Stimulated activated CD8-positive, alpha-beta memory T cell treated with anti-CD3 and anti-CD28 coated beads, Interleukin-2, amount 100 ng/mL, for 48 hours (primary cell): Measurements from ENCODE around the gene NUP133.
A peak's percentile ranks its signal among the peaks of the same experiment; 100 is the strongest.
"Not testable (repeated sequence)": the region's sequence is repeated elsewhere in the genome, so short reads cannot be mapped to it uniquely, and the experiment has no call there.

Source experiments
- DNase-seq, 2 donors: peaks; one replicate each; pipeline ENCODE4 v3.0.0-alpha.2; 2020; ENCODE audit warnings: low read depth in 2 of 2

The NUP133 gene

DNA sequence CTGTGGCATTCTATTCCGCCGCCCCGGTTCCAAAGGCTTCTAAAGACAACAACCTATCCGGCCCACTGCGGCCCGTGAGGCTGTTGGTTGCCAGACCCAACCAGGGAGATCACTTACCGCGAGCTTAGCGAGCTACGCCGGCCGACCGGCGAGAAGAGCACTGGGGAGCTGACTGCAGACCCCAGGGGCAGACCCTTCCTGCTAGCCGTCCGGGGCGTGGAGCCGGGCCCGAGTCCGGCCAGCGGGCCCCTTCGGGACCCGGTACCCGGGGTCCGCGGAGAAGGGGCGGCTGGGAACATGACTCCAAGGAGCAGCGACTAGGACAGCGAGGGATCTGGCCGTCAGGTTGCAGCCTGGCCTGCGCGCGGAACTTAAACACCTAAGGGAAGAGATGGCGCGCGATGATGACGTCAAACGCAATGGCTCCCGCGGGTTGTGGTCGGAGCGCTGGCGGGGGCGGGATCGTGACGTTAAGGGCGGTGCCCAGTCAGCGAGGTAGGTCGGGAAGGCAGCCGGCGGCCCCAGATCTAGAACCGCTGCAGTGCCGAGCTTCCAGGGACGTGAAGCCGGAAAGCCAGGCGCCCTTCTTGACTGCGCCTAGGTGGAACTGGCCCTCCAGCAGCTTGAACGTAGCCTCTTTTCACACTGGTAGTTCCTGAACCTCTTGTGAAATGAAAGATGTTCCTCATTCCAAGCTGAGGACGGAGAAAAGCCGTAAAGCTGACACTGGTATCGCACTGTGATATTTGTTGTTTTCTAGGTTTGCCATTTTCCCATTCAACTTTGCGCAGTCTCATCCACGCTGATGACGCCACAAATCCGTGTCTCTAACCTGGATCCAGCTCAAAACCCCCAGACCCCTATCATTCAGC lies at the start of gene NUP133:
TSS of gene NUP133 (minus strand) at position 391 of the 872 bp plus-strand sequence. CDS start at position 299, 92 bp downstream.
- peak; percentile 97 to 99 for DNase-seq

DNA sequence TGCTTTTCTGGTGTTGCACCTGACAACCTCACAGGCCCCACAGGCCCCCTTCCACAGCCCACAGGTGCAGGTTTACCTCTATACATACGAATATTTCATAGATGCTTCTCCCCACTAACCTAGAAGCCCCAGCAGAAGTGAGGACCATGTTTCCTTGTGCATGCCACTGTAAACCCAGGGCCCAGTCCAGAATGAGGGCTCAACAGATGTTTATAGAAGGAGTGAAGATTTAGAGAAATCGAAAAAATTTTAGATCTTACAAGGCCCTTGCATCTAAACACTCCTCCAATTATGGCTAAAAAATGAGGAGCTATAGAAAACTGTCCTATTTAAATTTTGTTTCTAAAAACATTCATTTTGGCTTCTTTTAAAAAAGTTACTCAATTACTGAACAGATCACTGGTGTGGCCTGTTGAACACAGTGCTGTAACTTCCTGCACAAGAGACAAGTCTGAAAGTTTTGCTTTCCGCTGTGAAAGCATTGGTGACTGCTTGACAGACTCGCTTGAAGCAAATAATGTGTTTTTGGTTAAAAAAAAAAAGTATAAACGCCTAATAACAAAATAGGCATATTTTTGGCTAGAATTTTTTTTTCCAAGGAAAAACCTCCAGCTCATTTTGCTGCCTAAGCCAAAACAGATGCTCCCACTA lies 49.2 kb upstream of the NUP133 start:
- no peak for DNase-seq

DNA sequence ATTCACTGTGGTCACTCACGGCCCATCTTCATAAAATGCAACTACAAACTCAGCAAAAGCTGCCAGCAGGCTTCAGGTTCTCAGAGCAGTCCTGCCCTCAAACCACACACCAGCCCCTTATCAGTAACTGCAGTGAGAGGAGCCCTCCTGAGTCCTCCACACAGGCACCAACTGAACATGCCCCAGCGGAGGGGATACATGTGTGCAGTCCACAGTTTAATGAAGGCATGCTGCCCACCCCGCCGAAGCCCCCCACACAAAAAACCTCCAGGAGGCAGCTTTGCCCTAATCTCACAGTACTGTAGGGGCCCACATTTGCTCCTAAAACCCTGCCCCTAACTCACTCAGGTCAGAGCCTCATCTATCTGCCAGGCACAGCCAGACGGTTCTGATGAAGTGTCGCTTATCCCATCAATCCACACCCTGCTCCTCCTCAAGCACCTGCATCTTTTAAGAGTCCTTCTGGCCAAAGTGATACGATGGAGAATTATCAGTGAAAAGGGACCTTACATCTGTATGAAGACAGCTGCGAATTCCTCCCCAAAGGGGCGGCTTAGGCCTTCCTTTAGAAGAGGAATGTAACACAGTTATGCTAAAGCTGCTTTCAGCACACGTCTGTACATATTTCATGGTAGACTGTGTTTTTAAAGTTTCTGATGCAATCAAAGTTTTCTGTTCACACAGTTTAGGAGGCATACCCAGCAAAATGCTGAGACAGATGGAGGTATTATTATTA lies 46.9 kb upstream of the NUP133 start:
- no peak for DNase-seq

DNA sequence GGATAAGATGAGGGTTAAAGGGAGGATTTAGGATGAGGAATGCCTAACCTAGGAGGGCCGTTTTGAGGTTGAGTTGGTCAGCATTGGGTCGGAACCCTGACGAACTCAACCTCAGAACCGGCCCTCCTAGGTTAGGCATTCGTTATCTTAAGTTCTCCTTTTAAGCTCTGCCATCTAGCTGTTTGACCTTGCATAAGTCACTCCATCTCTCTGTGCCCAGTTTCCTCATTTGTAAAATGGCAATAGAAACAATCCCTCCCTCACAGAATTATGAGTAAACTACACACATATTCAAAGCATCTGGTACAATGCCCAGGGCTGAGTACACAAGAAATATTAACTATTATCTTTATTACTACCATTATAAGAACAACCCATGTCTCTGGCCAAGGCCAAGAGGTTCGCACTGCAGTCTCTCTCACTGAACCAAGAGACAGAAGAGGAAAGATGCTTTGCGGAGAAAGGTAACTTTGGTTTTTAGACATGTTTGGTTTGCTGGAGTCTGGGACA lies 45.5 kb upstream of the NUP133 start:
- DNase-seq = no peak

DNA sequence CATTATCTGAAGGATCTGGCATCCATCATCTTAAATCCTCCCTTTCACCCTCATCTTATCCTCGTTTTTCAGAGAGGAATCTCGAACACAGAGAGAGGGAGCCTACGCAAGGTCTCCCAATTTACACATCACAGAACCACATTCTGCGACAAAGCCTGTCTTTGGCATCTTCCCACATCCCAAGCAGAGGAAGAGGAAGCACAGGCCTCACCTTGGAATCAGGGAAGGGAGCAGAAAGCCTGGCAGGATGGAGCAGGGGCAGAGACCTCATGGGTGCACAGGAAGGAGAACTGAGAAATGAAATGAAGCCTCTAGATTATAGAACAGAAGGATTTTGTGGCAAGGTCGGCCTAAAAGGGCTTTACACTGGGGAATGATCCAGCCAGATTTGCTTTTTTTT lies 44.6 kb upstream of the NUP133 start:
- no peak for DNase-seq

DNA sequence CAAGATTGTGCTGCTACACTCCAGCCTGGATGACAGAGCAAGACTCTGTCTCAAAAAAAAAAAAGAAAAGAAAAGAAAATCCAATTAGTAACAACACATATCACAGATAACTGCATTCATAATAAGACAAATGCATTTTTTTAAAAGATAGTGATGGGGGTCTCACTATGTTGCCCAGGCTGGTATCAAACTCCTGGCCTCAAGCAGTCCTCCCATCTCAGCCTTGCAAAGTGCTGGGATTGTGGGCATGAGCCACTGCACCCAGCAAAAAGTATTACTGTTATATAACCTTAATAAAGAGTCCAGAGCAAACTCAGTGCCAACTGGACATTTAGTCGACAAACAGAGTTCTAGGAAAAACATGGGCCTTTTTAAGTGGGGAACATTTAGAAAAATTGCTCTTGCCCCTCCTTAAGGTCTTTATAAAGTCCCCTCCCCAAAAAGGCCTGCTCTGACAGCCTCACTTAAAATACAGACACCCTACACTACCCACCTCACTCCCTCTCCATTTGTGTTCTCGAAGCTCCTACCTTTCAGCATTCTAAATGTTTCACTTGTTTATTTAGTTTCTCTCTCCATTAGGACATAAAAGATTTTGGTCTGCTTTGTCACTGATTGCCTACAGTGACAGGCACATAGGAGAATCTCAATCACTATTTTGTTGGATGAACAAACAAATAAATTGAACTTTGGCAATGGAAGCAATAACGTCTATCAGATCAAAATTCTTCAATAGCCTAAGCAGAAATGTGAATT lies 42.8 kb upstream of the NUP133 start:
- DNase-seq = no peak

DNA sequence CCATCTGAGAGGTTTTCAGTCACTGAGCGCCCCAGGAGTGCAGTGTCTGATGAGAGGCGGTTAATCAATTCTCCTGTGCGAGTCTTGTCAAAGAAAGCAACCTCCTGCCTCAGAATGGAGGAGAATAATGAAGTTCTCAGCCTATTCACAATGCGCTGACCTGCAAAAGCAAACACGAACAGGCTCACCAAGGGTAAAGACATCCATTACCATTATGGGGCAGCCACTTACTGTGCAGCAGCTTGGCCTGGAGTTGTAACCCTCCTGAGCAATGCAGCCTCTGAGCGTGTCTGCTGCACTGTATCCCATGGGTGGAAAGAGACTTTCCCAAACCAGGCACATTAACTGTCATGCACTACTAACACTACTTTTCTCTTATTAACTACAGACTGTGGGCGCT lies 39.4 kb upstream of the NUP133 start:
- no peak for DNase-seq

DNA sequence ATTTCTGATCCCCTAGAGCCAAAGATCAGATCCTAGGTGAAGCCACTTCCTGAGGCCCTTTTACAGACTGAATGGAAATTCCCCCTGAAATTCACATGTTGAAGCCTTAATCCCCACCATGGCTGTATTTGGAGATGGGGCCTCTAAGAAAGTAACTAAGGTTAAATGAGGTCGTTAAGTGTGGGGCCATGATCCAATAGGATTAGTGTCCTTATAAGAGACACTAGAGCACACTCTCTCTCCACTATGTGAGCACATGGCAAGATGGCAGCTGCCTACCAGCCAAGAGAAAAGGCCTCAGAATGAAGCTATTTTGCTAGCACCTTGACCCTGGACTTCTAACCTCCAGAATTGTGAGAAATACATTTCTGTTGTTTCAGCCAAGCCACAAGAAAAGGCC lies 36.4 kb upstream of the NUP133 start:
- DNase-seq = no peak

DNA sequence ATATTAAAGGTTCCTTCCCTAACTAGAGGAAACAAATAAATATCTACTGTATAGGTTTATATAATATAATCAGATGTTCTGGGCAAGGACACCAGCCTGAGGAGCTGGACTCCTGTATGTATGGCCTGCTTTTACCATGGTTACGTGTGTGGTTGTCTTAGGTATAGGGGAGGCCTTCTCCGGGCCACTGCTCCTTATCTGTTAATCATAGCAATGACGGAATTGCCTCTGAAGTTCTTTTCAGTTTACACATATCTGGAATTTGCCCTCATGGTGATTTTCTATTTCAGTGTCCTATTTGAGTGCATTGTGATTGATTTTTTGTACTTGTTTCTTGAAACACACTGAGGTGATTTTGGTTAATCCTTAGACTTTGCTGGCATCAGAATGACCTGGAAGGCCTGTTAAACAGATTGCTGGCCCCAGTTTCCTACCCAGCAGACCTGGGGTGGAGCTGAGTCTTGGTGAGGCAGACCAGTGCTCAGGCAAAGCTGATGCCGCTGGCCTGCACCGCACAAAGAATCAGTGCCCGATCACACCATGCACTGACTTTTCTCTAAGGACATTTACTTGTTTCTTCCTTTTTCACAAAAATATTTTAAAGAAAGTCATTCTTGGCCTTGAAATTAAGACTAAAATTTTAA lies 31.8 kb upstream of the NUP133 start:
- no peak for DNase-seq

DNA sequence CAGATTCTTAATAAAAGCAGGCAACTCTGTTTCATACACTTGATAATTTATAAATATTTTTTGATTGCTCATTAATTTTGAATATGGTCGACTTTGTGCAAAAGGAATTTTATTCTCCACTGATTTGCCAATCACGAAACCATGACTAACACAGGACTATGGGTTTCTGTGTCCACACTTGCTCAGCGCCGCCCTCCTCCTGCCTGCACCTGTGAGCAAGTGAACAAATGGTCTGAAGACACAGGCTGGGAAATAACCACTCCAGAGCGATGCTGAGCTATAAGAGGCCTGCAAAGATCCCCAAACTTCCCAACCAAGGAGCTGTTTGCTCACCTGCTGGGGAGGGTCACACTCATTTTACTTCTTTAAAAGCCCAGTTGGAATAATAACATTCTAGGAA lies 30.8 kb upstream of the NUP133 start:
- DNase-seq = no peak

DNA sequence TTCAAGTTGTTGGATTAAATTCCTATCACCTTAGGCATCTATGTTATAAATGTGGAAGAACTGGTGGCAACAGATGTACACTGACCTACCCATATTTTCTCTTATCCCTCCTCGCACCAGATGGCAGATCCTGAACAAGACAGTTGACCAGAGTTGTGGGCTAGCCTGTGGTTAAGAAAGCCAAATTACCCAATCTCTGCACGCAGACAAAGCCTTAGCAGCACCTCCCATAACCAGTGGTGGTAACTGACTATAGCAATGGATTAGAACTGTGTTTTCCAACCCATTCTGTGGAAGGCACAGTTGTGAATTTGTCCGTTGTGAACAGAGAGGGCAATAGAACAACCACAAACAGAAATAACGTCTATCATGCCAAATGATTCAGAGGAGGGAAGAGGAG lies 29.8 kb upstream of the NUP133 start:
- no peak for DNase-seq

DNA sequence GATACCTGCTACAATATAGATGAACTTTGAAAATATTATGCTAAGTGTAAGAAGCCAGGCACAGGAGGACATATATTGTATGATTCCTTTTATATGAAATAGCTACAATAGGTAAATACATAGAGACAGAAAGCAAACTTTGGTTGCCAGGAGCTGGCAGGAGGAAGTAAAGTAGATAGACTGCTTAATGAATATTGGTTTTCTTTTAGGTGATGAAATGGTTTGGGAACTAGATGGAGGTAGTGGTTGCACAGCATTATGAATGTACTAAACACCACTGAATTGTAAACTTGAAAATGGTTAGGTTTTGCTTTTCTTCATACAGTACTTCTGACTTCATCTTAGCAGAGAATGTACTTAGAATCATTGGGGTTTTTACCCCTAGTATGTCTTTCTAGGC lies 28.8 kb upstream of the NUP133 start:
- DNase-seq = no peak

DNA sequence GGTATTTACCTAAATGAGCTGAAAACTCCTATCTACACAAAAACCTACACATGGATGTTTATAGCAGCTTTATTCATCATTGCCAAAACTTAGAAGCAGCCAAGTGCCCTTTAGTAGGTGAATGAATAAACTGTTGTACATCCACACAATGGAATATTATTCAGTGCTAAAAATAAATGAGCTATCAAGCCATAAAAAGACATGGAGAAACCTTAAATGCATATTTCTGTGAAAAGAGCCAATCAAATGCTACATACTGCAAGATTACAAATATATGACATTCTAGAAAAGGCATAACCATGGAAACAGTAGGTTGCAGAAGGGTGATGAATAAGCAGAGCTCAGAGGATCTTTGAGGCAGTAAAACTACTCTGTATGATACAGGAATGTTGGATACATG lies 27.1 kb upstream of the NUP133 start:
- DNase-seq = no peak

DNA sequence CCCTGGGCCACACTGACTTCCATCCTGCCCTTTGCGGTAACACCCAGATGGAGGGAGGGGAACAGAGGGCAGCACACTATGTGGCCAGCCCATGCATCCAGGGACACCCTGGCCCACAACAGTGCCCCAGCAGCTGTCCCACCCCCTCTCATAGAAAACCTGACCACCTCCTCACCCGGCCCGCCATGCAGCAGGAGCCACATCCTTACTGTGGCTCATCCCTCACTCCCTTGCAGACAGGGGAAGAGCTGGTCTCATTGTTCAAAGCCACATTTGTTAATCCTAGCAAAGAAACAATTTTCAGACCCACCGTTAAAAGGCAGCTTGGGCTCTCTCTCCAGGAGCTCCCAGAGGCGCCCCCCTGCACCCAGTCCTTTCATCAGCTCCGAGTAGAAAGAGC lies 23.2 kb upstream of the NUP133 start:
- DNase-seq = no peak

DNA sequence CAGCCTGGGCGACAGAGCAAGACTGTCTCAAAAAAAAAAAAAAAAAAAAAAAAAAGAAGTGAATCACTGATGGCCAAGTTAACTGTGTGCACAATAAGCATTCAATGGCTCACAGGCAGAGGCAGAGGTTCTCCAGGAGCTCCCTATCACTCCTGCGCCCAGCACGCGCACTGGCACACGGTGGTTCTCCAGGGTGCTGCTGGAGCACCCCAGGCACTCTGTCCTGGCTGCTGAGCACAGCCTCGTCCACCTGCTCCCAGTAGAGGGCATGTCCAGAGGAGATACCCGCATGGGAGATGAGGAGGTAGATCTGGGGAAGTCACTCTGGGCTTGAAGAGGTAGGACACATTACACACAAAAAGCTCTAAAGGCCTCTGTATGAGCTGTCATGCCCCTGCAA lies 21.5 kb upstream of the NUP133 start:
- DNase-seq = no peak

DNA sequence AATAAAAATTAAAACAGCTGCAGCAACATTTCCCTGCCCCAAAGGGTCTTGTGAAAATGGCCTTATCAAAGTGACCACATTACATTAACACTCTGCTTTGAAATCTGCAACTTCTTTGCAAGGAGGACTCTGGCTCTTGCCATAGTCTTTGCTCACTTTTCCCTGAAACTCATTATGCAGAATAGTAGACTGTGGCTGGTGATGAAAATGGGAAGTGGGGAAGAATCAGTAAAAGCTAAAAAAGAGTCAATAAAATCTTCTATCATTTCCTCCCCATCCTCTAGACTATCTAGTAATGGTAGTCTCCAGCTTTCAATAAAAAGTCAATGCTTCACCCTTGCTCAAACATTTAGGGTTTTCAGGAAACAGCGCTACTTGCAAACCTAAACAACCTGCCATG lies 18.6 kb upstream of the NUP133 start:
- no peak for DNase-seq

DNA sequence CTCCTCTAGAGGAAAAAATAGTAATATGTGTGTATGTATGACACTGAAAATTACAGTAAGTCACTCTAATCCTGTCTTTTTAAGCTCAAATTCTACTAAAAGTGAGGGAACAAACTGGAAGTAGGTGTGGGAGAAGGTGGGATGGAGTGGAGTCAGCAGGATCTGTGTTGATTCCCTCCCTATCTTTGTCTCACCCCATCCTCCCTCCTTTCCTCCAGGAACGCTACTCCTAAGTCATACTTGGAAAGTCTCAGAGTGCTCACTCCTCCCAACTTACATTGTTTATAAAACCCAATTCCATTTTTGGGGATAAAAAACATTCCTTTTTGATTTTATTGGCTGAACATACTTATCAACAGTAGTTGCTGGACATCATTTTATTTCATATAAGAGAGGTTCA lies 14.9 kb upstream of the NUP133 start:
- DNase-seq = no peak

DNA sequence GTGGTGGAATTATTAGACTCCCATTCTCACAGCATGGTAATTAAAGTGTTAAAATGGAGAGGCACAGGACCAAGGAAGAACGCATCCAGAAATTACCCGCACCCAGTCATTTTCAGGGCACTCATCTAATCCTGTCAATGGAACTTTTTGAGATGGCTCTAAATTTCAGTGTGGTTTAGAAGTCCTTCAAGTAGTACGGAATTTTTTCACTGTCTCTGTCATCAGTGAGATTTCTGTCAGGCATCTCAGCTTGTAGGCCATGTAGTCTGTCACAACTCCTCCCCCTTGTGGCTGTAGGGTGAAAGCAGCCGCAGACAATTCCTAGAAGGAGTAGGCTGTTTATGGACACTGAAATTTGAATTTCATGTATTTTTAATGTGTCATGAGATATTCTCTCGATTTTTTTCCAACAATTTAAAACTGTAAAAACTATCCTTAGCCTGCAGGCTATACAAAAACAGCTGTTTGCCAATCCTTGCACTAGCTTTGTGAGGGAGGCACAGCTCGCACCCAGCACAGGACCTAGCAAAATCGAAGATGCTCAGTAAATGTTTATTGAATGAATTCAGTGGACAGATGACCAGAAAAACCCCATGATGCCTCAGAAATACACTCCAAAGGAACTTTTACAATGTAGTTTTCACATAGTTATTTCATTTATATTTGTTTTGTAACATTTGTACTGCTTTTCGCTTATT lies 6.6 kb upstream of the NUP133 start:
- peak; percentile 7 to 24 for DNase-seq

DNA sequence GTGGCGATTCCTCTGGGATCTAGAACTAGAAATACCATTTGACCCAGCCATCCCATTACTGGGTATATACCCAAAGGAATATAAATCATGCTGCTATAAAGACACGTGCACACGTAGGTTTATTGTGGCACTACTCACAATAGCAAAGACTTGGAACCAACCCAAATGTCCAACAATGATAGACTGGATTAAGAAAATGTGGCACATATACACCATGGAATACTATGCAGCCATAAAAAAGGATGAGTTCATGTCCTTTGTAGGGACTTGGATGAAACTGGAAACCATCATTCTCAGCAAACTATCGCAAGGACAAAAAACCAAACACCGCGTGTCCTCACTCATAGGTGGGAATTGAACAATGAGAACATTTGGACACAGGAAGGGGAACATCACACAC lies 3.5 kb upstream of the NUP133 start:
- DNase-seq = not testable (repeated sequence)

DNA sequence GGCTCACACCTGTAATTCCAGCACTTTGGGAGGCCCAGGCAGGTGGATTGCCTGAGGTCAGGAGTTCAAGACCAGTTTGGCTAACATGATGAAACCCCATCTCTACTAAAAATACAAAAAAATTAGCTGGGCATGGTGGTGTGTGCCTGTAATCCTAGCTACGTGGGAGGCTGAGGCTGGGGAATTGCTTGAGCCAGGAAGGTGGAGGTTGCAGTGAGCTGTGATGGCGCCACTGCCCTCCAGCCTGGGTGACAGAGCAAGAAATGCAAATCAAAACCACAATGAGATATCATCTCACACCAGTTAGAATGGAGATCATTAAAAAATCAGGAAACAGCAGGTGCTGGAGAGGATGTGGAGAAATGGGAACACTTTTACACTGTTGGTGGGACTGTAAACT lies 3.1 kb upstream of the NUP133 start:
- DNase-seq = not testable (repeated sequence)

DNA sequence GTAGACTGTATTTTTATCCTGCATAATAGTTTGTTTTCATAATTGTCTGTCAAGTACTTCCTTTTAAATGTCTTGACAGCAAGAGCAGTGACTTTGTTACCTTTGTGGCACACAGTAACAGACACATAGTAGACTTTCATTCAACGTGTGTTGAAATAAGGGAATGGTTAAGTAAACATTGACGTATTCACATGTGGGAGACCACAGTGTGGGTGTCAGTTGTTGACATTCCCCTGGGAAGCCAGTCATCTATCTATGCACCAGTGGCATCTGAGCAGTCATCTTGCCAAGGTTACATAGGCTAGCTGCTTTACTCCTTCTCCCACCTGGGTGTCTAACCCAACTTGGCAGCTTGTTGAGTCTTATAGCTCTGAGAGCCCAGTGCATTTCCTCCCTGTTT lies 1.4 kb upstream of the NUP133 start:
- DNase-seq = no peak
